GM04503 (cell line): ENCODE data around the gene CCDC200.
"Not testable (repeated sequence)": the region's sequence is repeated elsewhere in the genome, so short reads cannot be mapped to it uniquely, and the experiment has no call there.

Source experiments
- DNase-seq: peaks from one replicate; pipeline ENCODE4 v3.0.0-alpha.2; 2012; ENCODE audit warnings: low read depth

The CCDC200 gene

GRCh38 chr17:43228020-43228782 is at the start of gene CCDC200:
Gene CCDC200 (minus strand): TSS chr17:43228623. CDS start chr17:43228554, 69 bp downstream.
- not testable (repeated sequence) for DNase-seq

GRCh38 chr17:43272914-43273313 is 44.5 kb upstream of the CCDC200 start:
- not testable (repeated sequence) for DNase-seq

GRCh38 chr17:43272483-43272882 is 44.1 kb upstream of the CCDC200 start:
- not testable (repeated sequence) for DNase-seq

GRCh38 chr17:43270552-43271504 is 42.4 kb upstream of the CCDC200 start:
- not testable (repeated sequence) for DNase-seq

GRCh38 chr17:43246456-43246855 is 18.0 kb upstream of the CCDC200 start:
- not testable (repeated sequence) for DNase-seq

- not testable (repeated sequence) for DNase-seq
Observed at GRCh38 chr17:43240596-43241352, 12.4 kb upstream of the CCDC200 start.

- DNase-seq: not testable (repeated sequence)
Observed at GRCh38 chr17:43239597-43239996, 11.2 kb upstream of the CCDC200 start.

GRCh38 chr17:43233877-43234276 is 5.5 kb upstream of the CCDC200 start, which contains the start of gene RNU2-1:
Gene RNU2-1 (minus strand): TSS chr17:43233977.
- not testable (repeated sequence) for DNase-seq

GRCh38 chr17:43233263-43233662 is 4.8 kb upstream of the CCDC200 start:
- not testable (repeated sequence) for DNase-seq

- DNase-seq: not testable (repeated sequence)
Observed at GRCh38 chr17:43232021-43232699, 3.7 kb upstream of the CCDC200 start.

GRCh38 chr17:43231205-43232020 is 3.0 kb upstream of the CCDC200 start:
- DNase-seq: not testable (repeated sequence)

GRCh38 chr17:43226393-43226792 is 2.0 kb downstream of the CCDC200 start:
- DNase-seq: no peak

GRCh38 chr17:43224146-43224705 is 4.2 kb downstream of the CCDC200 start:
- DNase-seq: no peak

- no peak for DNase-seq
Observed at GRCh38 chr17:43220511-43221125, 7.8 kb downstream of the CCDC200 start.

GRCh38 chr17:43219746-43220380 is 8.6 kb downstream of the CCDC200 start:
- DNase-seq: no peak

- DNase-seq: no peak
Observed at GRCh38 chr17:43219001-43219400, 9.4 kb downstream of the CCDC200 start.

- no peak for DNase-seq
Observed at GRCh38 chr17:43217614-43218087, 10.8 kb downstream of the CCDC200 start.

- DNase-seq: no peak
Observed at GRCh38 chr17:43216762-43217613, 11.4 kb downstream of the CCDC200 start.
